Measurements from ENCODE around the gene SLBP.

SLBP gene

GRCh38 chr4:1686440-1687036 is 25.6 kb downstream of the SLBP start:
- no peak for TF ChIP-seq CTCF (conservative IDR thresholded peaks at IDR 0.05)
- no peak for TF ChIP-seq ZFX (IDR thresholded peaks at IDR 0.05)
- H3K27ac ChIP-seq, result no peak overlapping the region

GRCh38 chr4:1685235-1686150 is 26.6 kb downstream of the SLBP start:
- H3K27ac ChIP-seq, result peak overlapping the region; percentile 90

GRCh38 chr4:1684506-1685234 is 27.4 kb downstream of the SLBP start:
- peak overlapping the region; percentile 90 for H3K27ac ChIP-seq
- TF ChIP-seq CTCF (conservative IDR thresholded peaks at IDR 0.05) (no peak), ZFX (IDR thresholded peaks at IDR 0.05) (no peak)

More at GRCh38 chr4:1685235-1686150, 26.6 kb downstream of the SLBP start:
- no peak for TF ChIP-seq ZFX (IDR thresholded peaks at IDR 0.05)
- TF ChIP-seq CTCF (conservative IDR thresholded peaks at IDR 0.05), result no peak

GRCh38 chr4:1683736-1684505 is 28.2 kb downstream of the SLBP start, which contains the start of gene FAM53A:
FAM53A (minus strand) TSS chr4:1684313; CDS start chr4:1668741, 15,572 bp downstream.
- peak within 1 kb of the TSS; percentile 90 for H3K27ac ChIP-seq
- TF ChIP-seq CTCF (conservative IDR thresholded peaks at IDR 0.05) (no peak), ZFX (IDR thresholded peaks at IDR 0.05) (peak; percentile 71)

- no peak for TF ChIP-seq CTCF (conservative IDR thresholded peaks at IDR 0.05)
- TF ChIP-seq ZFX (IDR thresholded peaks at IDR 0.05), result no peak
- peak overlapping the region; percentile 90 for H3K27ac ChIP-seq
Observed at GRCh38 chr4:1683261-1683735, 28.8 kb downstream of the SLBP start.

- peak overlapping the region; percentile 90; the same call in 1 of the 2 replicates for H3K27ac ChIP-seq
- no peak for TF ChIP-seq ZFX (IDR thresholded peaks at IDR 0.05)
- TF ChIP-seq CTCF (conservative IDR thresholded peaks at IDR 0.05), result no peak
Observed at GRCh38 chr4:1682860-1683259, 29.3 kb downstream of the SLBP start.
